ENCODE results near the gene GABPB1.

Gene GABPB1

GRCh38 chr15:50236433-50236832 lies 118.6 kb downstream of the GABPB1 start:
- DNase-seq: no peak

GRCh38 chr15:50235794-50236193 lies 119.2 kb downstream of the GABPB1 start:
- DNase-seq: no peak

GRCh38 chr15:50234764-50235163 lies 120.2 kb downstream of the GABPB1 start:
- DNase-seq: no peak

GRCh38 chr15:50233192-50233736 lies 121.7 kb downstream of the GABPB1 start:
- DNase-seq: no peak

- no peak for DNase-seq
Observed at GRCh38 chr15:50232791-50233190, 122.2 kb downstream of the GABPB1 start.

- DNase-seq: no peak
Observed at GRCh38 chr15:50231761-50232160, 123.2 kb downstream of the GABPB1 start.

GRCh38 chr15:50229336-50229735 lies 125.7 kb downstream of the GABPB1 start:
- no peak for DNase-seq

GRCh38 chr15:50228866-50229265 lies 126.1 kb downstream of the GABPB1 start:
- no peak for DNase-seq

- no peak for DNase-seq
Observed at GRCh38 chr15:50227076-50227475, 127.9 kb downstream of the GABPB1 start.

- DNase-seq: no peak
Observed at GRCh38 chr15:50225938-50226337, 129.1 kb downstream of the GABPB1 start.

Measured in GF-D8 (cell line).